ENCODE results near the gene DHRSX.
"Not testable (repeated sequence)": the region's sequence is repeated elsewhere in the genome, so short reads cannot be mapped to it uniquely, and the experiment has no call there.

The DHRSX gene

GRCh38 chrX:2423899-2424298, 76.9 kb downstream of the DHRSX start:
- no peak for DNase-seq

GRCh38 chrX:2423282-2423681, 77.5 kb downstream of the DHRSX start:
- no peak for DNase-seq

- not testable (repeated sequence) for DNase-seq
Observed at GRCh38 chrX:2419418-2419817, 81.4 kb downstream of the DHRSX start.

GRCh38 chrX:2418000-2418399, 82.8 kb downstream of the DHRSX start:
- no peak for DNase-seq

- no peak for DNase-seq
Observed at GRCh38 chrX:2416851-2417604, 83.7 kb downstream of the DHRSX start.

- DNase-seq: no peak
Observed at GRCh38 chrX:2414384-2414783, 86.4 kb downstream of the DHRSX start.

GRCh38 chrX:2413969-2414368, 86.8 kb downstream of the DHRSX start:
- no peak for DNase-seq

GRCh38 chrX:2412131-2412530, 88.6 kb downstream of the DHRSX start:
- DNase-seq: no peak

GRCh38 chrX:2410279-2411020, 90.3 kb downstream of the DHRSX start:
- DNase-seq: no peak

GRCh38 chrX:2409796-2410195, 91.0 kb downstream of the DHRSX start:
- DNase-seq: no peak

- no peak for DNase-seq
Observed at GRCh38 chrX:2408856-2409255, 91.9 kb downstream of the DHRSX start.

- no peak for DNase-seq
Observed at GRCh38 chrX:2406891-2407518, 93.8 kb downstream of the DHRSX start.

- no peak for DNase-seq
Observed at GRCh38 chrX:2404776-2405175, 96.0 kb downstream of the DHRSX start.

GRCh38 chrX:2402361-2402690, 98.5 kb downstream of the DHRSX start:
- DNase-seq: no peak

GRCh38 chrX:2401590-2402360, 99.0 kb downstream of the DHRSX start:
- no peak for DNase-seq

- DNase-seq: no peak
Observed at GRCh38 chrX:2401201-2401589, 99.6 kb downstream of the DHRSX start.

- DNase-seq: no peak
Observed at GRCh38 chrX:2398064-2398656, 102.6 kb downstream of the DHRSX start.

- DNase-seq: no peak
Observed at GRCh38 chrX:2397229-2398063, 103.3 kb downstream of the DHRSX start.

GRCh38 chrX:2395261-2395992, 105.3 kb downstream of the DHRSX start:
- no peak for DNase-seq

GRCh38 chrX:2391869-2392606, 108.7 kb downstream of the DHRSX start:
- no peak for DNase-seq

- no peak for DNase-seq
Observed at GRCh38 chrX:2390754-2391153, 110.0 kb downstream of the DHRSX start.
